Stimulated activated CD4-positive, alpha-beta T cell treated with anti-CD3 and anti-CD28 coated beads, Interleukin-15, amount 100 ng/mL, for 1 hour (primary cell): ENCODE results near the gene SCN2B.

ENCODE experiments used
- DNase-seq, 2 donors: peaks; one replicate each; pipeline ENCODE4 v3.0.0-alpha.2; 2020; ENCODE audit warnings: low read depth in 1 of 2, low spot score in 1 of 2

The SCN2B gene

DNA sequence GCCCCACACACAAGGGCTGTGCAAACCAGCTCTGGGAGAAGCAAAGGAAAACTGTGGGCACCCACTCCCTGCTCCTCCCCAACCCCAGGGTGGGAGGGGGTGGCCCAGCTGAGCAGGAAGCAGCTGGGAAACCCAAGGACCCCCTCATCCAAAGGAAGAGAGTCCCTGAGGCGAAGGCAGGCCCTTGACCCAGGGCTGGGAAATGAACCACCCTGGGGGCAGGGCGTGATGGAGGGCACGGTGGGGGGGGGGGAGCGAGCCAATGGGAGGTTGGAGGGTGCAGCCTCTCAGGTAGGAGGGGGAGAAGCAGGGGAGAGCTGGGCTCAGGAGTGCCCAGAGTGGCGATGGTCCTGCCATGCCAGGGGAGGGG is 40.7 kb downstream of the SCN2B start:
- DNase-seq, result no peak

DNA sequence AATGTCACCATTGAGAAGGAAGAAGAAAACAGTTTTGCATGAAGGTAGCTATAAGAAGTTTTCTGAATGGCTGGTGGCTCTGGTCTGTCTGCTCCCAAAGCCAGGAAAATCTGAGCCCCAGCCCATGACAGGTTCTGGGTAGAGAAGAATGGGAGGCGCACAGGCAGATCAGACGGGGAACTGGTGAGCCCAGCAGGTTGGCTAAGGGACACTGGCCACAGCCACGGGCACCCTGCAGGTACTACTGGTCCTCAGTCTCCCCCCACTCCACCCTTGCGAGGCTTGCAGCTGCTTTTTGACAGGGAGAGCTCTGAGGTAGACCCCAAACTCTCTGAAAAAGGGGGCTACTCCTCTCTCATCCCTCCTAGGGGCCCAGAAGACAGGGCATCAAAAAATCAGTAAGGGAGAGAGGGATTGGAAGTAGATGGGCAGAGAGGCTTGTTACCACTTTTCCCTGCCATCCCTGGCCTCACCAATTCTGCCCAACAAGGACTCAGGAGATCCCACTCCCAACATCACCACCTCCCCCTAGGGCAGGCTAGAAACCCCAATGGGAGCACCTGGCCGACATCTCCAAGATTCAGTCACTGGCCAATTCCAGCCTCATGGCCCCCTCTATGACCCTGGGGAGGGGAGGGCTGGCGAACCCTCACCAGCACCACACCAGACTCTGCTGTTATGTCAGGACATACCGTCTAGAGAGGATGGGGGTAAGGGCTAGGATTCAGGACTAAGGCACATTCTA is 41.2 kb downstream of the SCN2B start:
- DNase-seq, result no peak

DNA sequence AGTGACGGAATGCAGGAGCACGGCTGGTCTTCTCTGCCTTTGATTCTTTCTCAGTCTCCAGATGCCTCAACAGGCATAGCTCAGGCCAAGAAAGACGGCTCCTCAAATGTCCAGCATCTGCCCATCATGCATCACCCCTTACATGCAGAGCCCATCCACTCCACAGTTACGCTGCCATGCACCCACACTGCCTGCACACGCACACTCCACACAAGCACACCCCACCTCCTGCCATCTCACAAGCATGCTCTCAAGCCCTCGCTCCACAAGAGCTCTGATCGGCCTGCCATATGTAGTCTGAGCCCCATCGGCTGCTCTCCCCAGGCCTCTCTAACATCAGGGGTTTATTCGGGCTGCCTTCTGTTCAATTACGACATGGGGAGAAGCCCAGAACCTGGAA is 42.6 kb downstream of the SCN2B start:
- DNase-seq, result no peak

DNA sequence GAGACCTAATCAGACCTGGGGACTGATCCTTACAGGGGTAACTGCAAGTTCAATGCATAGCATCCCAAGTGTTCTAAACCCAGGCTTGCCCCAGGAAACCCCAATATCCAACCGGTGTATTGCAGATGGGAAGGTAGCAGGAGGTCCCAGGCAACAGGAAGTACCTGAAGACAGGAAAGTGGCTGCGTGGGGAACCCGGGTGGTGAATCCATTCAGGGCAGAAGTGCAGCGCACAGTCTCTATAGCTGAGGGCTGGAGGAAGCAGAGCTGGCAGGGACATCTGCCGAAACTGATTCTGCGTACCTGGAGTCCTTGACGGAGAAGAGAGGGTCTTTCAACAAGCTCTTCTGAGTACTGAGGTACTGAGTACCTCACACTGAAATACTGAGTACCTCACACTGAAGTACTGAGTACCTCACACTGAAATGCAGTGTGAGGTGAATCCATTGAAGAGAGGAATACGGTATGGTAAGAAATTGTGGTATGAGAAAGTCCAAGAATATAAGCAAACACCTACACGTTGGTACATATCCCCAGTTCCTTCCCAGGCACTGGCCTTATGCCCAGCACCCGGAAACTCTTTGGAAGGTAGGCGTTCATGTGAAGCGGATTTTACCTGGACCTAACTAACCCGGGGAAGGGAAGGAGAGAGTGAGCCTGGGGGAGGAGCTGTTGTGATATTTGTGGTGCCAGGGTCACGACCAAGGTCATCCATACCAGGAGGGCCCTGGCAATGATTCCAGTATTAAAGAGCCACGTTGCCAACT is 43.9 kb downstream of the SCN2B start:
- no peak for DNase-seq

DNA sequence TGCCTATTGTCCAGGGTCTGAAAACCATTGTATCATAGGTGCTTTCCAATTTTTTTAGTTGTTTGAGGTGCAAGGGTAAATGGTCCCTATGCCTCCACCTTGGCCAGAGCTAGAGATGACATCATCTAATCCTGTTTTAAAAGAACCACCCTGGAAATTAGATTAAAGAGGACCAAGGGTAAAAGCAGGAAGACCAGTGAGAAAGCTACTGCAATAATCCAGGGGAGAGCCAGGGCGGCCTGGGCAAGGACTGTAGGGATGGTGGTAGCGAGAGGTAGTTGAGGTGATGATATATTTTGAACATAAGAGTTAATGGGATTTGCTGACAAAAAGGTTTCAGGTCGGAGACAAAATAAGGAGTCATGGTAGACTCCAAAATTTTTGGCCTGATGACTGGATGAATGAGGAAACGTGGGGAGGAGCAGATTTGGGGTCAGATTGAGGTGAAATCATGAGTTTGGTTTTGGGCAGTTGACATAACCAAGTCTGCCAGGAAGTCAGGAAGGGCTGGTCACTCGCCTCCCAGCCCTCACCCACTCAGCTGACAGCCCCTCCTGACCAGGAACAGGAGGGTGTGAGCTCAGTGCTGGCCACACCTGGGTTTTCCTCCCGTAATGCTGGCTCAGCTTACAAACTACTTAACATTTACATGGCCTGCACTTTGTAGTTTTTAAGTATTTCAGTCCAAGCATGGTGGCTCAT is 46.8 kb downstream of the SCN2B start:
- DNase-seq, result no peak

DNA sequence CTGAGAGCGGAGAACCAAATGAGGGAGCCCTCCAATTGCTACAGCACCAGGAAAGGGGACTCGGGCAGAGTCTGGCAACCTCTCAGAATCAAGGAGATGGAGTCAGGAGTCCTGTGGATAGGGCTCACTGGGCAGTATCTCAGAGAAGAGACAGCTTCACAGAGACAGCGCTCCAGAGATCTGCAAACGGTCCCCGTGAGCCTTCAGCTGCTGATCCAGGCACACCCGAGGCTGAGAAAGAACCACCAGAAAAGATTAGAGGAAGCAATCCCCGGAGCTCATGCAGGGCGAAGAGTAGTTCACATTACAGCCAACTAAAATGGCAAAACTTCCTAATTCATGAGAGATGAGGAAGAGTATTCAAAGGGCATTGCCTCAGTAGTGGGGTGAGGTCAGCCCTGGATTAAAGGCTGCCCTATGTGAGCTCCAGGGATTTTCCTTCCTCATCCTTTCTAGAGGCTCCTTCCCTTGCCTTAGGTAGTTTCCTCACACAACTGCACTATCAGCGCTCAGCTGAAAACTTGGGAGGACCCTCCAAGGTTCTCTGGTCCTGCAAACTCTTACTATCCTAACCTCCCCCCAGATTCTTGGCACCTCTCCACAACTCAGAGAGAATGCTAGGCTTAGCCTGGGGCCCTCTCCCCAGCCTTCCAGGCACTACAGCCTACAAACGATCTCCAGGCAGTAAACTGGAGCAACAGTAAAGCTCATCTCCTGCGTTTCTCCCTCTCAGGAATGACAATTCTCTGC is 47.5 kb downstream of the SCN2B start:
- DNase-seq, result no peak

DNA sequence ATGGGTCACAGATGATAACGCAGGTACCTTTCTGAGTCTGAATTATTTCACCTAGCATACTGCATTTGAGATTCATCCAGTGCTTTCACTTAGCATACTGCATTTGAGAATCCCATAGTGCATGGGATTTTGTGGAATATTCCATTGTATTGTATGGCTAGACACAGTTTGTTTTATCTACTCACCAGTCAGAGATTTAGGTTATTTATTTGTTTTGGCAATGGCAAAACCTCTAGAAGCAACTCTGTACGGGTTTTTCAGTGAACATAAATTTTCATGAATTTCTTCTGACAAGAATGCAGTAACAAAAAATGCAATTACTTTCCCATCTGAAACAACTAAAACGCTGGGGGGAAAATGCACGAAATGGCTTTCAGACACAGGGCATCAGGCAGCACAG is 48.1 kb downstream of the SCN2B start:
- DNase-seq, result no peak

DNA sequence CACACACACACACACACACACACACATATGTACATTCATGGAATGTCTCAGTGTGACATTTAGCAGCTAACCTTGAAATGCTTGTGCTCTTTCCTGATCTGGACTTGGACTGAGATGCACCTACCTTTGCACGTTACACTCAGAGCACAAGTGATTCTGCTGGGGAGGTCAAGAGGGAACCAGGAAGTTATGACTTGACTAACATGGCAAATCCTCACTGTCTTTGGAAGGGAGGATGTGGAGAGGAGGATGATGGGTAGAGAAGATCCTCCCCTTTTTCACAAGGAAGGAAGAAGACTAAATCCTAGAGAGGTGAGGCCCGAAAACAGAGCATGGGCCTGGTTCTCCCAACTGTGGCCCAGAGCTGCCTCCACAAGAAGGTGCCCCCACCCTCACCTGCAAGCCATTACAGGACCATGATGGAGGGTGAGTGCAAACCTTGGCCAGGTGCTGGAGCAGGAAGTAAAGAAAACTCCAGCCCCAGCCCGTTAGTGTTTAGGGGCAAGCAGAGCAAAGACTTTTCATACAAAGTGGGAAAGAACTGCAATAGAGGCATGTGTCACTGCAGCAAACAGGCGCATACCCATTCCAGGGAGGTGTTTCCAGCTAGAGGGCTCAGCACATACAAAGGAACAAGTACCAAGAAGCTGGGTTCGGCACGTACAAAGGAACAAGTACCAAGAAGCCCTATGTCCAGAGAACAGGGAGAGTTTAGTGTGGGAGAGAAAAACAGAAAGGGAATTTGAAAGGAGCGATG is 50.2 kb downstream of the SCN2B start:
- no peak for DNase-seq

DNA sequence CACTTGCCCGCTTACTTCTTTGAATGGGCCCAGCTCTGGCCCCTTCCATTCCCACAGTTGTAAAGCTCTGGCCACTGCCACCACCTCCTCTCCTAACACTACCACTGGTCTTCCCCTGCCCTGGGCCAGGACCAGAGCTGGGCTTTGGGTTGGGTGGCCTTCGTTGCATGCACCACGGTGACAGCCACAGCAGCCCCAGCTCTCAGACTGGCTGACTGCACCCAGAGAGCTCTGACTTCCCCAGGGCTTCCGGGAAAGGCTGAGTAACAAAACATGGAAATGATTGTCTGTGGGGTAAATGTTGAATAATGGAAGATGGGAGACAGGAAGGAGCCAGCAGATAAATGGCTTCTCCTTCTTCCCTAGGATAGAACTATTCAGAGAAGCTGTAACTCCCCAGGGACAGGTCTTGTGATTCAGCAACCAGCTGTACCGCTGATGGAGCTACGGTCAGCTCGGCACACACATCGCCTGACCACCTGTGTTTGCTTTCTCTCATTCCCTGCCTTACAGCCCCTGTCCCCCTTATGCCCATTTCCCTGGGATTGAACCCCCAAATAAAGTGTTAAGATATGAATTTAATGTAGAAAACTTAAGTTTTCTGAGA is 51.4 kb downstream of the SCN2B start:
- no peak for DNase-seq

DNA sequence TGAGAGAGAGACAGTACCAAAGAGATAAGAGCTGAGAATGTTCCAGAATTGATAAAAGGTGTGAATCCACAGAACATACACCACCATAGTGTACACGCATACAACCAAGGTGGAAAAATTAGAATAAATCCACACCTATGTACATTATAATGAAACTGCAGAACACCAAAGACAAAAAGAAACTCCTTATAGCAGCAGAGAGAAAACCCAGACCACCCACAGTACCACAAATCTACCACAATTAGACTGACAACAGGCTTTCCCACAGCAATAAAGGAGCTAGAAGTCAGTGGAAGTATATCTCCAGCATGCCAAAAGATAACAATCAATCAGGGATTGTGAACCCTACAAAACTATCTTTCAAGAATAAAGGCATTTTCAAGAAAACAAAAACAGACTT is 55.6 kb downstream of the SCN2B start:
- DNase-seq, result no peak

DNA sequence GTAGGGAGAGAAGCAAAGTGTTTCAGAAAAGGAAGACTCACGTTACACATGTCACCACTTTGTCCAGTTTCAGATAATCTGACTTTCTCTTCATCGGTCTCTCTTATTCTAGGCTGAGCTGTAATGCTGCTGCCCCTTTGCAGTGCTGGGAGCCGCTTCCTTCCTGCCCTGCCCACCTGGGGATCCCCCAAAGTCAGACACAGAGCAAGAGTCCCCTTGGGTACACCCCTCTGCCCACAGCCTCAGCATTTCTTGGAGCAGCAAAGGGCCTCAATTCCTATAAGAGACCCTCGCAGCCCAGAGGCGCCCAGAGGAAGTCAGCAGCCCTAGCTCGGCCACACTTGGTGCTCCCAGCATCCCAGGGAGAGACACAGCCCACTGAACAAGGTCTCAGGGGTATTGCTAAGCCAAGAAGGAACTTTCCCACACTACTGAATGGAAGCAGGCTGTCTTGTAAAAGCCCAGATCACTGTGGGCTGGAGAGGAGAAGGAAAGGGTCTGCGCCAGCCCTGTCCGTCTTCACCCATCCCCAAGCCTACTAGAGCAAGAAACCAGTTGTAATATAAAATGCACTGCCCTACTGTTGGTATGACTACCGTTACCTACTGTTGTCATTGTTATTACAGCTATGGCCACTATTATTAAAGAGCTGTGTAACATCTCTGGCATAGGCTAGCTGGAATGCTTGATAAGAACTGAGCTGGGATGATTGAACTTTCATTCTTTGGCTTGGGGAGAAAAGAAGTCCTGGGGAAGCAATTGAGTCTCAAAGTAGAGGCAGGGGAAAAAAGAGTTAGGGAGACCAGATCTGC is 58.4 kb downstream of the SCN2B start:
- DNase-seq, result no peak

DNA sequence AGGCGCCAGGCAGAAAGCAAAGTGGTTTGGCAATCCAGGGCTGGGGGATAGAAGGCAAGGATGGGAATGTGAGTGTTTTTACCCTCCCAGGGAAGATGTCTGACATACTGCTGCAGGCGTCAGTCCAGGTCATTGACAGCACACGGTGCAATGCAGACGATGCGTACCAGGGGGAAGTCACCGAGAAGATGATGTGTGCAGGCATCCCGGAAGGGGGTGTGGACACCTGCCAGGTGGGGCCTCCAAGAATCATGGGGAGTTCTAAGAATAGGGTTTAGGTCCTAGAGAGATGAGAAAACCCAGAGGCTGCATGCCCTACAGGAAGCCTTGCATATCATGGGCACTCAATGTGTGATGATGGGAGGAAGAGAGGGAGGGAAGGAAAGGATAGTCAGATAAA is 61.4 kb downstream of the SCN2B start:
- no peak for DNase-seq

DNA sequence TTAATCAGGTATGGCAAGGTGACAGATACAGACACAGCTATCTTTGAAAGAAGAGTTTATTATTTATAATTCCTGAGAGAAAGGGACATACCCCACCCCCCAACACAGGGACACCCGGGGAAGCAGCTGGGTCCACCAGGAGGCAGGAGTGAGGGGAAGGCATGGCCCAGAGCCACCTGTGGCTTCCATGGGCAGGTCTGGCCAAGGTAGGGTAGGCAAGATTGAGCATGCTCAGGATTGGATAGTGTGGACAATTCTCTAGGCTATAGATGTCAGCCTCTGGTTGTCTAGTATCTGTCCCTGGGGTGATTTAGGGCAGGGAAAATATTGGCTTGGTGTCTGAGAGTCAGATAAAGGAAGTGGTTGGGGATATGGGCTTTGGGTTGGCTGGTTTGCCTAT is 62.2 kb downstream of the SCN2B start:
- no peak for DNase-seq

DNA sequence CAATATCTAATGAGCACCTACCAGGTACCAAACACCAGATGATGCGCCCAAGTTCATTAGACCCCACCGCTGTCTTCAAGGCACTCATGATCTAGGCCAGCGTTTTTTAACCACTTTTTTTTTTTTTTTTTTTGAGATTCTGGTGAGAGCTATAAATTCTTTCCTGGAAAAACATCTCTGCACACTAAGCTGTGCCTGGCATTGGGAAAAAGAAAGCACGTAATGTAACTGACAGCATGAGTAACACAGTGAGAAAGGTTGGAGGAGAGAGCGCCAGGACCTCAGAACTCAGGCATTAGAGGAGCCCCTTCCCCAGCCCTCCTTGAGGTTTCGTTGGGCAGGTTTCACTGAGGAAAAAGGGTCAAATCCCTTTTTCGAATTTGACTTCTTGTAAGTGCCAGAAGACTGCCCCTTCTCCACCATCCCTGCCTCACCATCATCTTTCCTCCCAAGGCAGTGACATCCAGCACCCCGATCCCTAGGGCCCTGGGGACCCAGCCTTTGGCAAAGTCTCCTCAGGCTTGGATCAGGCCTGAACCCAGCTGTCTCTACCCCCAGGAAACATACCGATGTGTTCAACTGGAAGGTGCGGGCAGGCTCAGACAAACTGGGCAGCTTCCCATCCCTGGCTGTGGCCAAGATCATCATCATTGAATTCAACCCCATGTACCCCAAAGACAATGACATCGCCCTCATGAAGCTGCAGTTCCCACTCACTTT is 63.6 kb downstream of the SCN2B start:
- no peak for DNase-seq
